Thyroid gland (tissue), 4 donors: ENCODE measurements around the gene ACAA1.

Source experiments
- POLR2A ChIP-seq, 2 donors: fragments of 450-650 bp; IDR thresholded peaks; one replicate each; pipeline ENCODE4 v1.6.1; 2017; ENCODE audit warnings: antibody characterized with exemption in 2 of 2, mild to moderate bottlenecking in 2 of 2, moderate library complexity in 1 of 2
- TF ChIP-seq, protein P1 (sequence below), 6 experiments: fragments of 200-600 bp in 3 of 6; fragments of 450-650 bp in 3 of 6; sonication (generic) in 3 of 6; IDR thresholded peaks; one replicate each; pipeline ENCODE4 v1.5.1; 2016 to 2019; ENCODE audit warnings: antibody characterized with exemption in 6 of 6, mild to moderate bottlenecking in 2 of 6, inconsistent platforms in 1 of 6, moderate library complexity in 1 of 6

DNA sequence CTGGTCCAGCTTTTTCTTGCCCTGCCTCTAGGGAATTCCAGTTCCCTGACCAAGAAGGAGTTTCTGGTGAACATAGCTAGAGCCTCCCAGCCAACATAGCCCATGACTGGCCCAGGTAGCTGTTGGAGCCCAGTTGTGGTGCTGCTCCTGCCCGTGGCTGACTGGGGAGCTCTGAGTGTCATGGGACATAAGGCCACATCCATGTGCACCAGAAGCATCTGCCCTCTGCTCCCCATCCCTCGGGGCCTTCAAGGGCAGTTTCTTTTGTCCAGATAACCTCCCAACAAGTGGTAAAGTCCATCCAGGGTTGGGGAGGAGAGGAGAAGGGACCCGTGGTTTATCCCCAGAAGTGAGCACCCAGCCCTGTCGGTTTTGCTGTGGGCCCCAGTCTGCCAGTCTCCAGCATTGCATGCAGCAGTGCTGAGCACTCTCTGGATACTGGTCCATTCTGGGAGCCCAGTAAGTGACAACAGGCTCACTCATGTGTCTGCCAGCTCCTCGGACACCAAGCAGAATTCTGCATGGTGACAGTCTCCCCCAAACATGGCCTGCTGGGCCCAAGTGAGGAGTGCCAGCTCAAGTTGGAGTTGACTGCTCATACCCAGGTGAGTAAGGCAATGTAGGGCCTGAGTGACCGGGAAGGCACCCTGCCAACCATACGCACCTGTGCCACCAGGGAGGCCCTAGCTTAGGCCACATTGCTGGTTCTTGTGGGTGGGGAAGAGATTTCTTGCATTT lies 28.8 kb downstream of the ACAA1 start:
- TF ChIP-seq, protein P1, sequence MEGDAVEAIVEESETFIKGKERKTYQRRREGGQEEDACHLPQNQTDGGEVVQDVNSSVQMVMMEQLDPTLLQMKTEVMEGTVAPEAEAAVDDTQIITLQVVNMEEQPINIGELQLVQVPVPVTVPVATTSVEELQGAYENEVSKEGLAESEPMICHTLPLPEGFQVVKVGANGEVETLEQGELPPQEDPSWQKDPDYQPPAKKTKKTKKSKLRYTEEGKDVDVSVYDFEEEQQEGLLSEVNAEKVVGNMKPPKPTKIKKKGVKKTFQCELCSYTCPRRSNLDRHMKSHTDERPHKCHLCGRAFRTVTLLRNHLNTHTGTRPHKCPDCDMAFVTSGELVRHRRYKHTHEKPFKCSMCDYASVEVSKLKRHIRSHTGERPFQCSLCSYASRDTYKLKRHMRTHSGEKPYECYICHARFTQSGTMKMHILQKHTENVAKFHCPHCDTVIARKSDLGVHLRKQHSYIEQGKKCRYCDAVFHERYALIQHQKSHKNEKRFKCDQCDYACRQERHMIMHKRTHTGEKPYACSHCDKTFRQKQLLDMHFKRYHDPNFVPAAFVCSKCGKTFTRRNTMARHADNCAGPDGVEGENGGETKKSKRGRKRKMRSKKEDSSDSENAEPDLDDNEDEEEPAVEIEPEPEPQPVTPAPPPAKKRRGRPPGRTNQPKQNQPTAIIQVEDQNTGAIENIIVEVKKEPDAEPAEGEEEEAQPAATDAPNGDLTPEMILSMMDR (IDR thresholded peaks at IDR 0.05): no peak
- TF ChIP-seq POLR2A (IDR thresholded peaks at IDR 0.05): no peak
